Brain microvascular endothelial cell (primary cell): Measurements from ENCODE around the gene PNPLA6.

Source experiments
- DNase-seq: peaks from one replicate; pipeline ENCODE4 v3.0.0-alpha.2; 2020
- H3K27ac ChIP-seq: fragments of 250-450 bp; sonication (Bioruptor Pico); 2 replicates; pipeline ENCODE4 v1.5.1; 2020; ENCODE audit warnings: mild to moderate bottlenecking, moderate library complexity
- H3K27me3 ChIP-seq: fragments of 250-450 bp; sonication (Bioruptor Pico); replicated peaks from 2 replicates; pipeline ENCODE4 v1.5.1; 2020; ENCODE audit warnings: mild to moderate bottlenecking
- H3K36me3 ChIP-seq: fragments of 250-450 bp; sonication (Bioruptor Pico); replicated peaks from 2 replicates; pipeline ENCODE4 v1.5.1; 2020; ENCODE audit warnings: mild to moderate bottlenecking
- H3K4me3 ChIP-seq: 2 replicates; pipeline ENCODE4 v1.5.1; 2011; ENCODE audit warnings: low read depth, mild to moderate bottlenecking, control low read depth, low read length, moderate library complexity
- in situ Hi-C: cut with HindIII; loops from 2 replicates; pipeline ENCODE4 v1.10.0; 2017; ENCODE audit warnings: low sequenced_read_pairs, low pct_ligation_motif_present
- TF ChIP-seq, protein P1 (sequence below): IDR thresholded peaks from 2 replicates; pipeline ENCODE4 v1.5.1; 2011; ENCODE audit warnings: low read depth, mild to moderate bottlenecking, moderate library complexity, low read length, control low read depth, inconsistent platforms; ENCODE audit errors: missing control alignments

PNPLA6 gene

DNA sequence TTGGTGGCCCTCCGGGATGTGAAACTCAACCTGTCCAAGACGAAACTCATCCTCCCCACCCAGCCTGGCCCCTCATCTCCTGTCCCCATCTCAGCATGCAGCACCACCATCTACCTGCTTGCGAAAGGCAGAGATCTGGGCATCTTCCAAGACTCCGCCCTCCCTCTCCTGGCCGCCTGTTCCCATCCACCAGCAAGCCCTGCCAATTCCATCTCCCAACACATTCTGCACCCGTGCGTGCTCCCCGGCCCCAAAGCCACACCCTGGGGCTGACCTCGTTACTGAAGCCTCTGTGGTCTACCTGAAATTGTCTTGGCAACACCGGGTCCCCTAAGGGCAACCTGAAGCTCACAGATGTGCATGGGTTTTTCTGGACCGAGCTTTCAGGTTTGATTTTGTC, 46.9 kb downstream of the PNPLA6 start:
- TF ChIP-seq, protein P1, sequence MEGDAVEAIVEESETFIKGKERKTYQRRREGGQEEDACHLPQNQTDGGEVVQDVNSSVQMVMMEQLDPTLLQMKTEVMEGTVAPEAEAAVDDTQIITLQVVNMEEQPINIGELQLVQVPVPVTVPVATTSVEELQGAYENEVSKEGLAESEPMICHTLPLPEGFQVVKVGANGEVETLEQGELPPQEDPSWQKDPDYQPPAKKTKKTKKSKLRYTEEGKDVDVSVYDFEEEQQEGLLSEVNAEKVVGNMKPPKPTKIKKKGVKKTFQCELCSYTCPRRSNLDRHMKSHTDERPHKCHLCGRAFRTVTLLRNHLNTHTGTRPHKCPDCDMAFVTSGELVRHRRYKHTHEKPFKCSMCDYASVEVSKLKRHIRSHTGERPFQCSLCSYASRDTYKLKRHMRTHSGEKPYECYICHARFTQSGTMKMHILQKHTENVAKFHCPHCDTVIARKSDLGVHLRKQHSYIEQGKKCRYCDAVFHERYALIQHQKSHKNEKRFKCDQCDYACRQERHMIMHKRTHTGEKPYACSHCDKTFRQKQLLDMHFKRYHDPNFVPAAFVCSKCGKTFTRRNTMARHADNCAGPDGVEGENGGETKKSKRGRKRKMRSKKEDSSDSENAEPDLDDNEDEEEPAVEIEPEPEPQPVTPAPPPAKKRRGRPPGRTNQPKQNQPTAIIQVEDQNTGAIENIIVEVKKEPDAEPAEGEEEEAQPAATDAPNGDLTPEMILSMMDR, result no peak
- Histone ChIP-seq H3K4me3 (no peak overlapping the region), H3K36me3 (no peaks in the 10 kb centered on the region), H3K27ac (no peak overlapping the region), H3K27me3 (no peaks in the 10 kb centered on the region)
- in situ Hi-C loops, result no loop called here
- DNase-seq, result no peak

DNA sequence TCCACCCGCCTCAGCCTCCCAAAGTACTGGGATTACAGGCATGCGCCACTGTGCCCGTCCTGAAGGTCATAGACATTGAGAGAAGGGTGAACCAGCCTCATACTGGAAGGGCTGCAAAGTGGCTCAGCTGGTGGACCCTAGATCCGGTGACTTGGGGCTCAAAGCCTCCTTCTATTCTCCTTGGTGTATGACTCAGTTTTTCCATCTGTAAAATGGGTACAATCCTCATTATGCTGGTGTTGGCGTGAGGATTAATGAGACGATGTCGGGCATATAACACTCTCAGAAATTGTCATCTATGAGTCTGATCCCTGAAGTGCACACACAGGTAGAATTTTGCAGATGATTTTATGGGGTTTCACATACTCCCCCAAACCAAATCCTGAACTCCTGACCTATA, 54.3 kb downstream of the PNPLA6 start:
- no peaks in the 10 kb centered on the region for H3K27me3 ChIP-seq
- TF ChIP-seq, protein P1, result no peak
- no peaks in the 10 kb centered on the region for H3K36me3 ChIP-seq
- no peak overlapping the region for H3K27ac ChIP-seq
- no peak for DNase-seq
- H3K4me3 ChIP-seq, result no peak overlapping the region
- in situ Hi-C loops, result no loop called here

DNA sequence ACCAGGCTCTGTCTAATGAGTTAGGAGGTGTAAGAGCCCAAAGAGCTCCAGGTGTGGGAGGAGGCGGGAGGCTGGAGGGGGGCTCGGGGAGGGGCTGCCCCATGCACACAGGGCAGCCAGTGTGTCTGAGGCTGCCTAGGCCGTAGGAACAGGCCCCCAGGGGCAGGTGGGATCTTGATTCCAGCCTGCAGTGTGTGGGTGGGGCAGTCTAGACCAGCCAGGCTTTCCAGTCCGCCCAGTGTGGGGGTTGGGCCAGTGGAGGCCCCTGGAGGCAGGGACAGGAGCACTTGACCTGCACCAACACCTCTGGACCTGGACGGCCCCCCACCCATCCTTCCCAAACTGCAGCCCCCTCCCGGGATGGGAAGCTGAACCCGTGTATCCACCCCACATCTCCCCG, 54.7 kb downstream of the PNPLA6 start:
- in situ Hi-C loops, result no loop called here
- no peak for DNase-seq
- H3K4me3 ChIP-seq, result no peak overlapping the region
- TF ChIP-seq, protein P1, result no peak
- no peaks in the 10 kb centered on the region for H3K36me3 ChIP-seq
- no peak overlapping the region for H3K27ac ChIP-seq
- H3K27me3 ChIP-seq, result peaks cover 1% of the 10 kb centered on the region

DNA sequence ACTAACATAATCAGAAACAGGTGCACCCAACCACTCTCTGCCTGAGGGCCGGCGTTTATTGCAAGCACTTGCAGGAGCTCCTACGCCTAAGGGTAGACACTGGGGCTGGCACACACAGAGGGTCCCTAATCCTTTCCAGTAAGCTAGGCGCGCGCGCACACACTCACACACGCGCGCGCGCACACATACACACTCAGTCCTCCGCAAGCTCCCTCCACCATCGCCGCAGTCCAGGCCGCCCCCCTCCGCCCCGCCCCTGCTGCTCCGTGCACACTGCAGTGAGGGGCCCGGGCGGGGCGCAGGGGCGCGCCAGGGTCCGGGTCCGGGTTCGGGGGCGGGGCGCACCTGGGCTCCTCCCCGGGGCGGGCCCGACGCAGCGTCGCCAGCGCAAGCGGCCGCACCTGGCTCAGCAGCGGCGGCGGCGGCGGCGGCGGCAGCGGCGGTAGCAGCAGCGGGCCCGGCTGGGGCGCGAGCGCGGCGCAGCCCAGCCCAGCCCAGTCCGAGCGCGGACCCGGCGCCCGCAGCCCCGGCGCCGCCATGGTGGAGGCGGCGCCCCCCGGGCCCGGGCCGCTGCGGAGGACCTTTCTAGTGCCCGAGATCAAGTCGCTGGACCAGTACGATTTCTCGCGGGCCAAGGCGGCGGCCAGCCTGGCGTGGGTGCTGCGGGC, 60.1 kb downstream of the PNPLA6 start, which contains the start of gene CAMSAP3:
TSS of gene CAMSAP3 (plus strand) at position 398 of the 668 bp plus-strand sequence. CDS start at position 538, 140 bp downstream.
- H3K27ac ChIP-seq, result no peak within 1 kb of the TSS
- H3K27me3 ChIP-seq, result peaks cover 20% of the 10 kb centered on the region
- in situ Hi-C loops, result no loop called here
- H3K4me3 ChIP-seq, result no peak within 1 kb of the TSS
- TF ChIP-seq, protein P1, result no peak
- DNase-seq, result no peak
- H3K36me3 ChIP-seq, result no peaks in the 10 kb centered on the region

DNA sequence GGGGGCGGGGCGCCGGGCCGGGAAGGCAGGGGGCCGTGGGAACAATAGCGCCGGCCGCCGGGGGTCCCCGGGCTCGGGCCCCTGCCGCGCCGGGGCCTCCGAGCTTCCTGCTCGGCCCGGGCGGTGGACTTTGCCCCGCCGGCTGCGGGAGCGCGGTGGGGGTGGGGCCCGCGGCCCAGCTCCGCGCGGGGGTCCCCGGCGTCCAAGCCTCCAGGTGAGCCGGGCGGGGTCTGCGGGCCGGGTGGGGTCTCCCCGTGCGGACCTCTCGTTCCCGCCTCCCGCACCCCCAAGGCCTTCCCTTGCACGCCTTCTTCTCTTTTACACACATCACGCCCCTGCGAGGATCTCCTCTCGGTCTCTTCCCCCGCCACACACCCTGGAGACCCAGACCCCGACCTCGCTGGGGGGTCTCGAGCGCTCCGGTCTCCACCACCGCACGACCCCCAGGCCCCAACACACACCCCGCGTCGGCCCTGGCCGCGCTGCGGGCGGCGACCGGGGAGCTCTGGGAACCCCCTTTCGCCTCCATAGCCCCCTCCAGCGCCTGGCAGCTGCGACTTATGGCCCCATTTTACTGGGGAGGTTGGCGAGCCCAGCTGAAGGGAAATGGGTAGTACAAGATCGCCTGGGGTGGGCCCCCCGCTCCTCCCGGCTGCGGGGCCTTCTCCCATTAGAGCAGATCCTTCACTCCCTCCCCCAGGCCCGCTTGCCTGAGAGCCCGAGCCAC, 60.9 kb downstream of the PNPLA6 start:
- H3K27ac ChIP-seq, result no peak overlapping the region
- H3K27me3 ChIP-seq, result peaks cover 20% of the 10 kb centered on the region
- in situ Hi-C loops, result no loop called here
- no peak overlapping the region for H3K4me3 ChIP-seq
- H3K36me3 ChIP-seq, result no peaks in the 10 kb centered on the region
- DNase-seq, result no peak
- TF ChIP-seq, protein P1, result no peak
